ENCODE results near the gene LAG3.

Gene LAG3

DNA sequence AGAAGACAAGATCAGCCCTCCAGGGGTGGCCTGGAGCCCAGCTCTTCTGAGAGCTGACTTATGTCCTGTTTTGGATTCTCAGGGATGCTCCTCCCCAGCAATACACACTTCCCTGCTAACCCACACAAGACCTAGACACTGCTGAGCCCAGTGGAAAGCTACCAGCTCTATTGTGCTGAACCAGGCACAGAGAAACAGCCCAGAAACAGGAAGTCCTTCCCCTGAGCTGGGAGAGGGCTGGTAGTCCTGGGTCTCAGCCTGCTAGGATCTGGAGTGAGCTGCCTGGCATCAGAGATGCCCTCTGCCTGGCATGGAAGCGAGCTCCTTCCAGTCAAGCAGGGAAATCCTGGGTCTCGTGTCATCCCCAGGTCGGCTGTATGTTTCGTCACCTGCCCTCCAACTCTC is 1.2 kb upstream of the LAG3 start:
- TF ChIP-seq CTCF (IDR thresholded peaks at IDR 0.05; ENCODE audit: extremely low read depth, insufficient read depth, missing control alignments): no peak
- no peak for DNase-seq (ENCODE audit: low spot score)
- in situ Hi-C loops (cut with MboI; ENCODE audit: low pct_unique_long_range_greater_than_20kb, low sequenced_read_pairs, unreplicated experiment): no loop called here

DNA sequence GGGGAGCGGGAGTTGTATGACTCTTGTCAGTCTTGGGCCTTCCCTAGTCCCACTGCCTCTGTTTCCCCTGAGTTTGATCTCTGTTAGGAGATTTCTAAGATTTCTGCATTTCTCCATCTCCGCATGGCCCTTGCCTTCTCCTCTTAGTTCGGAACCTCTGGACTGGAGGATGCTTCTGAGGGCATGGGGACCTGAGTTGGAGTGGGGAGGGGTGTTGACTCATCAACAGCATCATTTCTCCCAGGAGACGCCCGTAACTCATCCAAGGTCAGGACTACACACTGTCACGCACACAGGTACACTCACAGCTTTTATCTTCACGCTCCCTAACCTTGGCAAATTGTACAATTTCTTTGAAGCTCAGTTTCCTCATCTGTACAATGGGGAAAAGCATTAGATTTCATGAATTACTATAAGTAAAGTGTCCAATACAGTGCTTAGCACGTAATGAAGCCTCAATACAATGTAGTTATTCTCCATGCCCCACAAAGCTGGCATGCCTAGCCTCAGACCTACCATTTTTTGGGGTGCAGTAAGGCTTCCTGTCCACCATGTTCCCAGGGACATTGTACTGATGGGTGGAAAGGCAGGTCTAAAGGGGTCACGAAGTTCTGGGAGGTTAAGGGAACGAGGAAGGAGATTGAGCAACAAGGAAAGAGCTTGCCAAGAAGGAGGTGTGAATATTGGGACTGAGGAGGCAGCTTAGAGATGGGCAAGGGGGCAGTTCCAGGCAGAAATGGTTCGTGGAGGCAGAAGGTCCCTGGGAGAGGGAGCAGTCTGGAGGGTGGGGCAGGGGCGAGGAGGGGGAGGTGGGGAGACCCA is 600 bp upstream of the LAG3 start:
- no peak for TF ChIP-seq CTCF (IDR thresholded peaks at IDR 0.05; ENCODE audit: extremely low read depth, insufficient read depth, missing control alignments)
- DNase-seq (ENCODE audit: low spot score): no peak
- in situ Hi-C loops (cut with MboI; ENCODE audit: low pct_unique_long_range_greater_than_20kb, low sequenced_read_pairs, unreplicated experiment): no loop called here

- in situ Hi-C loops (cut with MboI; ENCODE audit: low pct_unique_long_range_greater_than_20kb, low sequenced_read_pairs, unreplicated experiment): no loop called here
- peak; percentile 62 for DNase-seq (ENCODE audit: low spot score)
- TF ChIP-seq CTCF (IDR thresholded peaks at IDR 0.05; ENCODE audit: extremely low read depth, insufficient read depth, missing control alignments): no peak
These were observed 638 bp downstream of the LAG3 start for GRCh38 chr12:6772726-6773589.

GRCh38 chr12:6773590-6774351 is 1.5 kb downstream of the LAG3 start:
- in situ Hi-C loops (cut with MboI; ENCODE audit: low pct_unique_long_range_greater_than_20kb, low sequenced_read_pairs, unreplicated experiment): no loop called here
- no peak for TF ChIP-seq CTCF (IDR thresholded peaks at IDR 0.05; ENCODE audit: extremely low read depth, insufficient read depth, missing control alignments)
- DNase-seq (ENCODE audit: low spot score): peak; percentile 57

DNA sequence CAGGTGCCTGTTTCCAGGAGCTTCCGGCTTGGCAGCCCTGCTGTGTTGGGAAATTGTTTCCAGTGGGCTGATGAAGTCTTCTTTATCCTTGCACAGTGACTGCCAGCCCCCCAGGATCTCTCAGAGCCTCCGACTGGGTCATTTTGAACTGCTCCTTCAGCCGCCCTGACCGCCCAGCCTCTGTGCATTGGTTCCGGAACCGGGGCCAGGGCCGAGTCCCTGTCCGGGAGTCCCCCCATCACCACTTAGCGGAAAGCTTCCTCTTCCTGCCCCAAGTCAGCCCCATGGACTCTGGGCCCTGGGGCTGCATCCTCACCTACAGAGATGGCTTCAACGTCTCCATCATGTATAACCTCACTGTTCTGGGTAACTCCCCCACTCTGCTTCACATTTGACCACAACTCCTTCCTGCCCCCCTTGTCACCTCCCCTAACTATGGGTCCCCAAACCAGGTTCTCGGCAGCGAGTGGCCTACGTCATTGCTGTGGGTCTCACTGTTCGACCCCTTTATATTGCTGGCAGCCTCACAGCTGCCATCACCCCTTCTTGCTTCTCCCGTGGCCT is 2.3 kb downstream of the LAG3 start:
- peak; percentile 17 for DNase-seq (ENCODE audit: low spot score)
- in situ Hi-C loops (cut with MboI; ENCODE audit: low pct_unique_long_range_greater_than_20kb, low sequenced_read_pairs, unreplicated experiment): no loop called here
- TF ChIP-seq CTCF (IDR thresholded peaks at IDR 0.05; ENCODE audit: extremely low read depth, insufficient read depth, missing control alignments): no peak

All from GM13977 (cell line).